SK-N-SH treated with all-trans-retinoic acid at 6 μM for 48 hours (cell line): Measurements from ENCODE around the gene KPTN.

Experiments
- ATAC-seq: fragments of 200-7000 bp; cut with Tn5 transposase; 3 replicates; pipeline ENCODE4 v1.9.1; 2020; ENCODE audit warnings: mild to moderate bottlenecking, moderate library complexity
- ARNTL ChIP-seq: fragments of 450-650 bp; formaldehyde crosslinking; IDR thresholded peaks from 2 replicates; pipeline ENCODE4 v1.5.0; 2020; ENCODE audit warnings: low read depth, mild to moderate bottlenecking, moderate library complexity, borderline replicate concordance
- BACH2 ChIP-seq: fragments of 250-450 bp; sonication (Bioruptor Pico); IDR thresholded peaks from 2 replicates; pipeline ENCODE4 v1.9.0; 2021; ENCODE audit warnings: mild to moderate bottlenecking, borderline replicate concordance
- CREB5 ChIP-seq: fragments of 250-450 bp; sonication (Bioruptor Pico); IDR thresholded peaks from 2 replicates; pipeline ENCODE4 v1.5.1; 2020; ENCODE audit warnings: low read depth, mild to moderate bottlenecking, moderate library complexity
- CSDC2 ChIP-seq: fragments of 250-450 bp; sonication (Bioruptor Pico); IDR thresholded peaks from 2 replicates; pipeline ENCODE4 v1.5.0; 2020; ENCODE audit warnings: mild to moderate bottlenecking, moderate library complexity
- CSRNP3 ChIP-seq: fragments of 250-450 bp; sonication (Bioruptor Pico); IDR thresholded peaks from 2 replicates; pipeline ENCODE4 v1.5.1; 2021; ENCODE audit warnings: mild to moderate bottlenecking, moderate library complexity
- ESRRG ChIP-seq: fragments of 250-450 bp; sonication (Bioruptor Pico); IDR thresholded peaks from 2 replicates; pipeline ENCODE4 v1.6.1; 2021; ENCODE audit warnings: mild to moderate bottlenecking
- GLIS3 ChIP-seq: fragments of 250-450 bp; sonication (Bioruptor Pico); IDR thresholded peaks from 2 replicates; pipeline ENCODE4 v1.5.0; 2020; ENCODE audit warnings: mild to moderate bottlenecking, moderate library complexity
- ISL1 ChIP-seq: fragments of 250-450 bp; sonication (Bioruptor Pico); IDR thresholded peaks from 2 replicates; pipeline ENCODE4 v2.1.2; 2022; ENCODE audit warnings: mild to moderate bottlenecking, moderate library complexity
- OSR1 ChIP-seq: fragments of 250-450 bp; sonication (Bioruptor Pico); IDR thresholded peaks from 2 replicates; pipeline ENCODE4 v1.8.0; 2022; ENCODE audit warnings: moderate library complexity, mild to moderate bottlenecking, inconsistent platforms
- PATZ1 ChIP-seq: fragments of 250-450 bp; sonication (Bioruptor Pico); IDR thresholded peaks from 2 replicates; pipeline ENCODE4 v1.8.0; 2020; ENCODE audit warnings: mild to moderate bottlenecking, moderate library complexity, borderline replicate concordance
- POU6F1 ChIP-seq: fragments of 250-450 bp; sonication (Bioruptor Pico); IDR thresholded peaks from 2 replicates; pipeline ENCODE4 v1.8.0; 2021; ENCODE audit warnings: low read depth, mild to moderate bottlenecking, moderate library complexity, borderline replicate concordance
- PPARA ChIP-seq: fragments of 250-450 bp; sonication (Bioruptor Pico); IDR thresholded peaks from 2 replicates; pipeline ENCODE4 v1.5.0; 2020; ENCODE audit warnings: mild to moderate bottlenecking, borderline replicate concordance
- RARB ChIP-seq: fragments of 250-450 bp; sonication (Bioruptor Pico); IDR thresholded peaks from 2 replicates; pipeline ENCODE4 v1.8.0; 2021; ENCODE audit warnings: mild to moderate bottlenecking, moderate library complexity
- SNAI2 ChIP-seq: fragments of 250-450 bp; sonication (Bioruptor Pico); IDR thresholded peaks from 2 replicates; pipeline ENCODE4 v1.5.0; 2020; ENCODE audit warnings: mild to moderate bottlenecking, moderate library complexity
- TCF4 ChIP-seq: fragments of 250-450 bp; sonication (Bioruptor Pico); IDR thresholded peaks from 2 replicates; pipeline ENCODE4 v1.8.0; 2021; ENCODE audit warnings: mild to moderate bottlenecking, moderate library complexity, borderline replicate concordance
- TOX ChIP-seq: fragments of 250-450 bp; sonication (Bioruptor Pico); IDR thresholded peaks from 2 replicates; pipeline ENCODE4 v1.8.0; 2021; ENCODE audit warnings: mild to moderate bottlenecking, moderate library complexity, borderline replicate concordance
- TSHZ2 ChIP-seq: fragments of 250-450 bp; sonication (Bioruptor Pico); IDR thresholded peaks from 2 replicates; pipeline ENCODE4 v1.5.0; 2020; ENCODE audit warnings: mild to moderate bottlenecking, moderate library complexity
- ZC3H10 ChIP-seq: fragments of 250-450 bp; sonication (Bioruptor Pico); IDR thresholded peaks from 2 replicates; pipeline ENCODE4 v1.5.1; 2021; ENCODE audit warnings: mild to moderate bottlenecking, moderate library complexity
- ZFP3 ChIP-seq: fragments of 250-450 bp; sonication (Bioruptor Pico); IDR thresholded peaks from 2 replicates; pipeline ENCODE4 v1.5.0; 2020; ENCODE audit warnings: mild to moderate bottlenecking, moderate library complexity
- ZFP30 ChIP-seq: fragments of 450-650 bp; formaldehyde crosslinking; IDR thresholded peaks from 2 replicates; pipeline ENCODE4 v1.5.0; 2022; ENCODE audit warnings: mild to moderate bottlenecking, moderate library complexity
- ZNF565 ChIP-seq: fragments of 450-650 bp; formaldehyde crosslinking; conservative IDR thresholded peaks from 2 replicates; pipeline ENCODE4 v1.5.0; 2020; ENCODE audit warnings: low read depth, mild to moderate bottlenecking, moderate library complexity
- ZNF70 ChIP-seq: fragments of 450-650 bp; formaldehyde crosslinking; IDR thresholded peaks from 2 replicates; pipeline ENCODE4 v1.5.0; 2020; ENCODE audit warnings: mild to moderate bottlenecking, moderate library complexity

KPTN gene

GRCh38 chr19:47514869-47515588 lies 31.0 kb upstream of the KPTN start, which contains the start of gene NAPA:
NAPA (minus strand) TSS chr19:47515063; CDS start chr19:47514940, 123 bp downstream.
- peak; percentile 97 for ATAC-seq
- TF ChIP-seq PATZ1 (CRISPR knock-in tag) (peak; percentile 99), ESRRG (no peak)

GRCh38 chr19:47514151-47514868 lies 30.3 kb upstream of the KPTN start:
- peak; percentile 13; the same call in 2 of the 3 replicates for ATAC-seq
- TF ChIP-seq CREB5 (CRISPR knock-in tag), result no peak
- TF ChIP-seq CSDC2 (CRISPR knock-in tag), result no peak
- TF ChIP-seq ZNF565 (CRISPR knock-in tag), result no peak
- no peak for TF ChIP-seq TSHZ2 (CRISPR knock-in tag)
- no peak for TF ChIP-seq ISL1 (CRISPR knock-in tag)
- TF ChIP-seq ESRRG, result no peak
- no peak for TF ChIP-seq OSR1 (CRISPR knock-in tag)
- no peak for TF ChIP-seq PATZ1 (CRISPR knock-in tag)
- TF ChIP-seq ZFP30 (CRISPR knock-in tag), result no peak

- ATAC-seq, result no peak
- TF ChIP-seq BACH2 (CRISPR knock-in tag) (no peak), CSDC2 (CRISPR knock-in tag) (no peak), SNAI2 (CRISPR knock-in tag) (no peak), TCF4 (CRISPR knock-in tag) (no peak), TOX (no peak), POU6F1 (CRISPR knock-in tag) (no peak), OSR1 (CRISPR knock-in tag) (no peak), CSRNP3 (CRISPR knock-in tag) (no peak), ARNTL (CRISPR knock-in tag) (no peak), PPARA (CRISPR knock-in tag) (no peak), ZC3H10 (CRISPR knock-in tag) (no peak), ISL1 (CRISPR knock-in tag) (no peak), ZFP3 (CRISPR knock-in tag) (no peak), CREB5 (CRISPR knock-in tag) (no peak), ESRRG (no peak), GLIS3 (no peak), ZNF565 (CRISPR knock-in tag) (no peak), RARB (CRISPR knock-in tag) (no peak), ZNF70 (CRISPR knock-in tag) (no peak)
Observed at GRCh38 chr19:47512948-47513319, 28.9 kb upstream of the KPTN start.
